Activated CD8-positive, alpha-beta T cell treated with anti-CD3 and anti-CD28 coated beads, Interleukin-2, amount 10 ng/mL, durations not matched to agents 7 days and 5 days (primary cell): ENCODE results near the gene TRIP4. TPM values are rescaled to one million over a fixed set of nuclear protein-coding genes. Genes with fewer than 3 reads are reported as not detected.

Experiments used
- ATAC-seq: fragments of 150-1000 bp; cut with Tn5 transposase; one replicate; pipeline ENCODE4 v1.10.0; 2021; ENCODE audit warnings: moderate library complexity
- CTCF ChIA-PET: fragments of 350-600 bp; sonication (Branson Sonifier 250); formaldehyde crosslinking; loops from one replicate; lab custom pipeline; 2021; ENCODE audit warnings: antibody characterized with exemption; lab: Charles Lee
- POLR2A ChIA-PET: fragments of 350-600 bp; sonication (Branson Sonifier 250); formaldehyde crosslinking; loops from one replicate; lab custom pipeline; 2021; ENCODE audit warnings: antibody characterized with exemption; lab: Charles Lee
- DNase-seq: peaks from one replicate; pipeline ENCODE4 v3.0.0-alpha.2; 2020
- H3K27ac Mint-ChIP-seq: one replicate; pipeline ENCODE4 v1.8.0; 2021; ENCODE audit warnings: mild to moderate bottlenecking, mixed read lengths
- H3K27me3 Mint-ChIP-seq: one replicate; pipeline ENCODE4 v1.8.0; 2021; ENCODE audit warnings: low read depth, mixed read lengths
- H3K36me3 Mint-ChIP-seq: one replicate; pipeline ENCODE4 v1.8.0; 2021; ENCODE audit warnings: low read depth, mixed read lengths
- H3K4me1 Mint-ChIP-seq: one replicate; pipeline ENCODE4 v1.8.0; 2021; ENCODE audit warnings: low read depth, mixed read lengths
- H3K4me3 Mint-ChIP-seq: one replicate; pipeline ENCODE4 v1.8.0; 2021; ENCODE audit warnings: mild to moderate bottlenecking, mixed read lengths
- H3K9me3 Mint-ChIP-seq: one replicate; pipeline ENCODE4 v1.8.0; 2022; ENCODE audit warnings: mixed read lengths; ENCODE audit not compliant: insufficient read depth
- total RNA-seq, 2 experiments: library from RNA; stranded (reverse); gene quantifications; one replicate each; pipeline ENCODE4 v1.2.3, GENCODE V29; 2021

Gene TRIP4
- total RNA-seq, 2 experiments from 2014 or later = 22.3 to 23.0 TPM

DNA sequence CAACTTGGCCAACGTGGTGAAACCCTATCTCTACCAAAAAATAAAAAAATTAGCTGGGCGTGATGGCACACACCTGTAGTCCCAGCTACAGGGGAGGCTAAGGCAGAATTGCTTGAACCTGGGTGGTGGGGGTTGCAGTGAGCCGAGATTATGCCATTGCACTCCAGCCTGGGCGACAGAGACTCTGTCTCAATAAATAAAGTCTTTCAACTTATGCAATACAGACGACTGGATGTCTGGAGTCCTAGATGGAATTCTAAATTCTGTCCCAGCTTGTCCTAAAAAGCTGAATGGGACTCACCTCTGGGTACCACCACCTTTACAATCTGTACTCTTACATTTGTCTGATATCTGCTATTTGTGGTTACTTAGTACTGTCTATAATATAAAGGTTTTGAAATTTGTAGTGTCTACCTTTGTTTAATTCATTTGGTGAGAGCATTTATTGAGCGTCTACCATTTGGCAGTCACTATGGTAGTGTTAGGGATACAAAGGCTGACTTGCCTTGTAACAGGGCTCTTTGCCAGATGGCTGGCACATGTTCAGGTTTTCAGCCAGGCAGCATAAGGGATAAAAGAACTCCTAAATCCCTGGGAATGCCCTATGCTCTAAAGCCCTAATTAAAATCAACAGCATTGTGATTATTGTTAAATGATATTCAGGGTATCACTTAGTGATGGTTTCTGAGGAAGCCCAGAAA lies 65.5 kb downstream of the TRIP4 start:
- Mint-ChIP-seq H3K9me3 (no peaks in the 10 kb centered on the region), H3K4me1 (peaks cover 48% of the 10 kb centered on the region), H3K4me3 (no peak overlapping the region), H3K27me3 (no peaks in the 10 kb centered on the region), H3K27ac (no peak overlapping the region), H3K36me3 (peaks cover 20% of the 10 kb centered on the region)
- no peak for ATAC-seq
- ChIA-PET POLR2A (interaction anchor here (0.6 kb wide), 1 partner anchor 9 kb away, joined by 3 read pairs; no protein-coding TSS in a partner anchor), CTCF (no interaction called here)
- DNase-seq = no peak

DNA sequence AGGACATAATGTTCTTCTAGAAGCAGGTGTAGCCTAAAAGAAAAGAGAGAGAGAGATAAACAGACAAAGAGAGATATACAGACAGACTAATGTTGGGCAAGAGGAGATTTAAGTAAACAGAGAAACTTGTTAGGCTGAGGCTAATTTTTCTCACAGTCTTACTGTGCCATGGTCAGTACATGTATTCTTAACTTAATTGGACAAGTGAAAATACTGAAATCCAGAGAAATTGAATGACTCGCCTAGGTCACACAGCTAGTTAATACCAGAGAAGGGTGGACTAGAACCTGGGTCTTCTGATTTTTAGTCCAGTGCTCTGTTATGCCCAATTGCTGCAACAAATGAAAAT lies 66.0 kb downstream of the TRIP4 start:
- DNase-seq (no peak), ATAC-seq (no peak)
- H3K27ac Mint-ChIP-seq = no peak overlapping the region
- peaks cover 16% of the 10 kb centered on the region for H3K36me3 Mint-ChIP-seq
- H3K4me3 Mint-ChIP-seq = no peak overlapping the region
- no peaks in the 10 kb centered on the region for H3K9me3 Mint-ChIP-seq
- H3K4me1 Mint-ChIP-seq = peaks cover 43% of the 10 kb centered on the region
- POLR2A ChIA-PET = no interaction called here
- CTCF ChIA-PET = no interaction called here
- H3K27me3 Mint-ChIP-seq = no peaks in the 10 kb centered on the region

DNA sequence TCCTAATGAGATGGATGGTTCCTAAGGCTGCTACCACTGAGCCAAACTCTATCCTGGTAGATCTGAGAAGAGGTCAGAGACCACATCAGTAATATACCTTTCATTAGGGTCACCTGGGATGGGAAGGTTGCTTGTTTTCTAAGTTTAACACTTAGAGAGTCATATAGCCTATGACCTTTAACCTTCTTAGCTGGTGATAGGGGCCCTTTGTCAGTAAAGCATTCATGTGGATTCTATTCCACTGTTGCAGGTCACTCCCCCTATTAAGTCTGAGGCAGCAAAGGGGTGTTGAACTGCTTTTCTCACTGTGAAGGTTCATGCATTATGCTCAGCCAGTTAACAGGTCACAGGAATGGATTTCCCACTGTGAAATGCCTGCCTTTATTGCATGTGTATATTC lies 66.6 kb downstream of the TRIP4 start:
- no peak for DNase-seq
- Mint-ChIP-seq H3K4me3 (no peak overlapping the region), H3K27ac (no peak overlapping the region), H3K9me3 (no peaks in the 10 kb centered on the region), H3K36me3 (peaks cover 16% of the 10 kb centered on the region), H3K27me3 (no peaks in the 10 kb centered on the region), H3K4me1 (peaks cover 44% of the 10 kb centered on the region)
- ChIA-PET CTCF (no interaction called here), POLR2A (no interaction called here)
- no peak for ATAC-seq

DNA sequence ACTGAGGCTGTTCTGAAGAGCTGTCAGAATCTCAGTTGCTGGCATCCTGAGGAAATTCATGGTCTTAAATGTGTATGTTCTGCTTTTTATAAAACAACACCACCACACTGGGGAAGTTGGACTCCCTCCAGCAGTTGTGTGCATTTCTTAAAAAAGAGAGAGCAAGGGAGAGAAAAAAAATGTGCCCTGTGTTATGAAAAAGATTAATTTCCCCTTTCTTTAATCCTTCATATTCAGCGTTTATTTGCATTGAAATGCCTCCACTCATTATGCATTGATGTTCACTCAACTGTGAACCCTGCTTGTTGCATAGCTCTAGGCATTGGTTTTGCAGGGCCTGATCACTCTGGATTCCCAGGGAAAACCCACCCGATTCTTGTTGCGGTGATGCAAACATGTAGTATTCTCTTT lies 68.3 kb downstream of the TRIP4 start:
- peaks cover 44% of the 10 kb centered on the region for H3K4me1 Mint-ChIP-seq
- H3K27ac Mint-ChIP-seq = no peak overlapping the region
- CTCF ChIA-PET = interaction anchor here (0.6 to 2.8 kb wide), 4 partner anchors 15 to 197 kb away, joined by 3 to 12 read pairs (median 4); no protein-coding TSS in a partner anchor

DNA sequence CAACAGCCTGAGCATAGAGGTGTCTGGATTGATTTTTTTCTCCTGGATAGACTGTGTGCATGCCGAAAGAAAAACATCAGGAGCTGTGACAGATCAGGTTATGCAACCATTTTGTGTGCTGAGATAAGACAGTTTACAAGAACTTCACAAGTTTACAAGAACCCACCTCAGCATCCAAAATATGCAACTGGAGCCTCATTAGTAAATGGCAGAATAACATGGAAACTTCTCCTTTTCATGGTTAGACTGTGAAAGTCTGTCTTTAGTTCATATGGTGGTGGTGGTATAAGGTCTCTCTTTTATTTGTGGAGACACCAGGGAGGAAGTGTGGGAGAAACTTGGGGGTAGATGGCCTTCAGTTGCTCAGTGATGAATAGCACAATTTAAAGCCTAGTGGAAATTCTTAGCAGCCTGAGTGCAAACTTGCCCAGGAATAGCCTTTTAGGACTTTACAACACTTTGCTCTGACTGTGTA lies 69.0 kb downstream of the TRIP4 start:
- DNase-seq = no peak

More for the DNA sequence above, 68.3 kb downstream of the TRIP4 start:
- Mint-ChIP-seq H3K27me3 (no peaks in the 10 kb centered on the region), H3K4me3 (no peak overlapping the region), H3K9me3 (no peaks in the 10 kb centered on the region), H3K36me3 (peaks cover 16% of the 10 kb centered on the region)
- ATAC-seq (no peak), DNase-seq (no peak)
- POLR2A ChIA-PET = no interaction called here

DNA sequence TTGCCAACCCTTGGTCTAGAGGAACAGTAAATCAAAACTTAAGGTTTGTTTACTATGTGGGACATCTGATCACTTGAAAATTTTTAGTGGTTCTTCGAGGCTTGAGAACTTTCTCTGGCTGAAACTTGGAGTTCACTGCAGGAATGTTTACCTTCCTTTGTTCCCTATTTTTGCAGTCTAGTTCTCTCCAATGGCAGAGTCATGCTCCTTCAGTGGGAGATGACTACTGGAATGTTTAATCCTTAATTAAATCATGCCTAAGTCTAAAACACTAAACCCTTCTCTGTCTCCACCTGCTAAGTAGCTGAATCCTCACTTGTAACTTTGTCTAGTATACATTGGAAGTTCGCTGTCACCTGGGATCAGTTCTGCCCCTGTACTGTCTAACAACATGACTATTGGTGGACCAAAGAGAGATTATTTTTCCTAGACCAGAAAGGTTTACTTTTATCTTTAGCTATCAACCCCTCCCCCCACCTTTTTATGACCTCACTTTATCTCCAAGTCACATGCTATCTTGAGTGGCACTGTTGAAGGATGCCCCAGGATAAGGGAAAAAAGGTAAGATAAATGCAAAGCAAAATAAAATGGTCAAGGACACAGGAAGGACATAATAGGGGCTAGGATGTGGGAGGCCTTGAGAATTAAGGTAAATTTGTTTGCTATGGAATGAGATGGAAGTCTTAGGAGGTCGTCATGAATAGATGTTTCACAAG lies 71.6 kb downstream of the TRIP4 start:
- no peaks in the 10 kb centered on the region for H3K27me3 Mint-ChIP-seq
- H3K27ac Mint-ChIP-seq = peak overlapping the region; percentile 89
- DNase-seq (no peak), ATAC-seq (no peak)
- H3K4me3 Mint-ChIP-seq = peak overlapping the region; percentile 90
- peaks cover 28% of the 10 kb centered on the region for H3K36me3 Mint-ChIP-seq
- no peaks in the 10 kb centered on the region for H3K9me3 Mint-ChIP-seq
- ChIA-PET POLR2A (interaction anchor here (0.8 to 3.0 kb wide), 11 partner anchors 12 to 76 kb away, joined by 3 to 22 read pairs (median 5); partner anchors contain the start of gene TRIP4), CTCF (interaction anchor here (0.6 to 2.4 kb wide), 12 partner anchors 9 to 377 kb away, joined by 3 to 12 read pairs (median 5); no protein-coding TSS in a partner anchor)
- H3K4me1 Mint-ChIP-seq = peaks cover 60% of the 10 kb centered on the region

More for the DNA sequence above, 69.0 kb downstream of the TRIP4 start:
- Mint-ChIP-seq H3K36me3 (peaks cover 19% of the 10 kb centered on the region), H3K27ac (no peak overlapping the region), H3K4me1 (peaks cover 49% of the 10 kb centered on the region), H3K4me3 (no peak overlapping the region), H3K9me3 (no peaks in the 10 kb centered on the region), H3K27me3 (no peaks in the 10 kb centered on the region)
- ATAC-seq = no peak
- ChIA-PET POLR2A (no interaction called here), CTCF (interaction anchor here (0.6 to 2.8 kb wide), 4 partner anchors 16 to 29 kb away, joined by 3 to 12 read pairs (median 4); no protein-coding TSS in a partner anchor)

DNA sequence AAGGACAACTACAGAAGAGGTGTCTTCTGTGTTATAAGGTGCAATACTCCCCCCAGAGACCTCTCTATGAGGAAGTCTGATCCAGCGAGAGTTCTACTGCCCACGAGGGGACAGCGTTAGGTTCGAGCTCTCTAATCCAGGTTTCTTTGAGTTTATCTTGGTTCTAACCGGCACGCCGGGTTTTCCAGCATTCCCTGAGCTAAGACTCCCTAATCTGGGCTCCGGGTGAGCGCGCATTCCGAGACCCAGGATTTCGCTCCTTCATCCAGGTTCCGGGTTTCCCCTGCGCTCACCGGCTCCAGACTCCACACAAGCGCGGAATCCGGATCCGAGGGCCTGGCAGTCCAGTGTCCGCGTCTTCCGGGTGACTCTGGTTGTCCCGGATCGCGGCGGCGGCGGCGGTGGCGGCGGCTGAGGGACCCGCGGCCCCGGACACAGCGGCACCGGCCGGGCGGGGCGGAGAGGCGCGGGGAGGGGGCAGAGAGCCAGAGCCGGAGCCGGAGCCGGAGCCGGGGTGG lies 72.6 kb downstream of the TRIP4 start, which contains the start of gene ZNF609:
Gene ZNF609 (plus strand): TSS at position 373 of the 518 bp plus-strand sequence. CDS start 38,842 bp downstream, outside the sequence.
- DNase-seq (peak; percentile 89), ATAC-seq (peak; percentile 68)
- peak within 1 kb of the TSS; percentile 89 for H3K27ac Mint-ChIP-seq
- peaks cover 68% of the 10 kb centered on the region for H3K4me1 Mint-ChIP-seq
- peaks cover 33% of the 10 kb centered on the region for H3K36me3 Mint-ChIP-seq
- CTCF ChIA-PET = interaction anchor here (0.7 to 2.4 kb wide), 11 partner anchors 10 to 376 kb away, joined by 3 to 12 read pairs (median 5); no protein-coding TSS in a partner anchor
- peak within 1 kb of the TSS; percentile 90 for H3K4me3 Mint-ChIP-seq
- no peaks in the 10 kb centered on the region for H3K9me3 Mint-ChIP-seq
- POLR2A ChIA-PET = interaction anchor here (0.6 to 3.0 kb wide), 17 partner anchors 13 to 1403 kb away, joined by 3 to 22 read pairs (median 4); partner anchors contain the start of genes TRIP4 and USP3
- no peaks in the 10 kb centered on the region for H3K27me3 Mint-ChIP-seq

DNA sequence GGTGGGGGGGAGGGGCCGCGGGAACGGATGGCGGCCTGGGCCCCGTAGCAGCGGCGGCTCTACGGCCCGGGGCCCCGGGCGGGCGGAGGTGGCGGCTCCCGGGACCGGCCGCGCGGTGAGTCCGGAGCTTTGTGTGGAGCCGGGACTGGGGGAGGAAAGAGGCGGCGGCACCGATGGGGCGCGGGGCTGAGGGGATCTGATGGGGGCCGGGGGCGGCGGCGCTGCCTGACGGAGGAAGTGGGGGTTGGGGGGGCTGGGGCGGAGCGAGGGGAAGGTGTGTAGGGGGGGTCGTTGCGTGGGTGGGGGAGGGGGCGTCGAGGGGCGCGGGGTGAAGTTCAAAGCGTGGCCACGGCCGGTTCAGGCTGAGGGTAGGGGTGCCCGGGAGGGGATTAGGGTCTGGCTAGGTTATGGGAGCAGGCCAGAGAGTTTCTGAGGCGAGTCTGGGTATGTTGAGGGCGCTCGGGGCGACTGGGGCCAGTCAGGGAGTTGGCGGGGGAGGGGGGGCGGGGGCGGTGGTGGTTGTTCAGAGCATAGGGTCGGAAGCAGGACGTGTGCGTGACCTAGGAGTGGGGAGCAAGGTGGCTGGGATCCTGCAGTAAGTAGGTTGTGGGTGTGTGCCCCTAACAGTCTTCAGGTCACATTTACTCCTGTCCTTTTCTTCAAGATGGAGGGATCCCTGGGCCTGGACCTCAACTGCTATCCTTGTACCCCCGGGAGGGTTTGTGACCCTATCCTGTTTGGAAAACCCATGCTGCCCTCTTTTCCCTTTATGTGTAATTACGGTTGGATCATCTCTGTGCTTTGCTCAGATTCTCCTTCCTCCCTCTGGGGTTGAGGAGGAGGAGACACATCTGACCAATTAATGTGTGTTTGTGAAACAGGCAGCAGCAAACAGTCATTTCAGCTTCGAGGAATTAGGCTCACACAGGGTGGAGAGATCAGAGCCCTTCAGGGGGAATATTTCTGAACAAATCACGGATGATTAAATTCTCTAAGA lies 73.4 kb downstream of the TRIP4 start:
- DNase-seq (peak; percentile 52), ATAC-seq (peak; percentile 71)
- POLR2A ChIA-PET = interaction anchor here (1.0 to 3.0 kb wide), 11 partner anchors 14 to 957 kb away, joined by 3 to 22 read pairs (median 6); partner anchors contain the start of genes TRIP4 and USP3
- CTCF ChIA-PET = interaction anchor here (0.7 to 2.4 kb wide), 9 partner anchors 11 to 192 kb away, joined by 3 to 12 read pairs (median 4); no protein-coding TSS in a partner anchor
- H3K27ac Mint-ChIP-seq = peak overlapping the region; percentile 85
- H3K9me3 Mint-ChIP-seq = no peaks in the 10 kb centered on the region
- H3K27me3 Mint-ChIP-seq = no peaks in the 10 kb centered on the region
- peaks cover 63% of the 10 kb centered on the region for H3K4me1 Mint-ChIP-seq
- peaks cover 26% of the 10 kb centered on the region for H3K36me3 Mint-ChIP-seq
- H3K4me3 Mint-ChIP-seq = peak overlapping the region; percentile 81

DNA sequence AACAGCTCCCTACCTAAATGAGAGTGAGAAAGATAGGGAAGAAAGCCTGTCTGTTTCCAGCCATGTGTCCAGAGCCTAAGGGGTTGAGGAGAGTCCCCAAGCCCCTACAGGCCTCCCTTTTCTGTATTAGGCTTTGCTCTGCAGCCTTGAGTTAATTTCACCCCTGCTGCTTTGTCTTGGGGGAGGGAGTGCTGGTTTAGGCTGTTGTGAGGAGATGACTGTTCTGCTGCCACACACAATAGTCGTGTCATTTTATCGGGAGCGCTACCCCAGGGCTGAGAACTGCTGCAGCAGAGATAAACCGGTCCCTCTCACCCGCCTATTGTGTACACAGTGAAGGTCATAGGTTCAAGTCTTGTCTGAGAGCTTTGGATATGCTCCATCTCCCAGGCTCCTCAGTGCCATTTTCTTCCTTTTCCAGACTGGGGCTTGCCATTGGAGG lies 74.1 kb downstream of the TRIP4 start:
- H3K9me3 Mint-ChIP-seq = no peaks in the 10 kb centered on the region
- H3K27ac Mint-ChIP-seq = peak overlapping the region; percentile 85
- peak; percentile 41 for DNase-seq
- POLR2A ChIA-PET = interaction anchor here (1.2 to 3.0 kb wide), 3 partner anchors 31 to 46 kb away, joined by 3 to 22 read pairs (median 6); no protein-coding TSS in a partner anchor
- H3K27me3 Mint-ChIP-seq = no peaks in the 10 kb centered on the region
- H3K36me3 Mint-ChIP-seq = peaks cover 24% of the 10 kb centered on the region
- peaks cover 62% of the 10 kb centered on the region for H3K4me1 Mint-ChIP-seq
- peak overlapping the region; percentile 81 for H3K4me3 Mint-ChIP-seq
- CTCF ChIA-PET = interaction anchor here (1.1 to 1.6 kb wide), 3 partner anchors 14 to 167 kb away, joined by 3 to 5 read pairs (median 3); no protein-coding TSS in a partner anchor
- peak; percentile 26 for ATAC-seq

DNA sequence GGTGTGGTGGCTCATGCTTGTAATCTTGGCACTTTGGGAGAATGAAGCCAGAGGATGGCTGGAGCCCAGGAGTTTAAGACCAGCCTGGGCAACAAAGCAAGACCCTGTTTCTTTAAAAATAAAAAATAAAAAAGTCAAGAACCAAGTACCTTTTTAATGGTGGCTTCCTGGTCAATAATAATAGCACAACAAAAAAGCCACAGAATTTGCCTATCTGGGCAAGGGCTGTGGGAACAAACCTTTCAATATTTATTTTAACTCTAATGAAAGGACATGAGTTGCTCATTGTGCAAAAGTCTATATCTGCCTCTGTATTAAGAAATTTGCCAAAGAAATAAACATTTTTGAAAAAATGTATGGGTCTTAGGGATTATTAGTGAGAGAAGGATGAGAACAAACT lies 74.9 kb downstream of the TRIP4 start:
- ChIA-PET CTCF (interaction anchor here (1.1 to 1.6 kb wide), 3 partner anchors 14 to 167 kb away, joined by 3 to 5 read pairs (median 3); no protein-coding TSS in a partner anchor), POLR2A (interaction anchor here (1.0 to 3.0 kb wide), 3 partner anchors 14 to 45 kb away, joined by 3 to 22 read pairs (median 6); no protein-coding TSS in a partner anchor)
- Mint-ChIP-seq H3K9me3 (no peaks in the 10 kb centered on the region), H3K4me1 (peaks cover 60% of the 10 kb centered on the region), H3K27me3 (no peaks in the 10 kb centered on the region), H3K27ac (no peak overlapping the region), H3K36me3 (peaks cover 29% of the 10 kb centered on the region), H3K4me3 (peak overlapping the region; percentile 81)
- DNase-seq = no peak
- no peak for ATAC-seq
